Measurements from ENCODE around the gene EIF2B2.

Gene EIF2B2

GRCh38 chr14:75046899-75047298, 44.2 kb downstream of the EIF2B2 start:
- no peak for DNase-seq

- DNase-seq: no peak
These were observed 44.8 kb downstream of the EIF2B2 start for GRCh38 chr14:75047506-75047905.

GRCh38 chr14:75048101-75048500, 45.4 kb downstream of the EIF2B2 start:
- DNase-seq: no peak

- no peak for DNase-seq
These were observed 46.4 kb downstream of the EIF2B2 start for GRCh38 chr14:75049136-75049535.

GRCh38 chr14:75049731-75050201, 47.0 kb downstream of the EIF2B2 start:
- no peak for DNase-seq

GRCh38 chr14:75050852-75051555, 48.3 kb downstream of the EIF2B2 start, which contains the start of gene MLH3:
Gene MLH3, minus strand, starts transcription at chr14:75051467. Its CDS starts 1,812 bp downstream, at chr14:75049655.
- DNase-seq: peak; percentile 82

- no peak for DNase-seq
These were observed 48.8 kb downstream of the EIF2B2 start for GRCh38 chr14:75051556-75051899.

GRCh38 chr14:75053396-75054291, 50.9 kb downstream of the EIF2B2 start:
- DNase-seq: no peak

- no peak for DNase-seq
These were observed 51.7 kb downstream of the EIF2B2 start for GRCh38 chr14:75054421-75054820.

- no peak for DNase-seq
These were observed 56.9 kb downstream of the EIF2B2 start for GRCh38 chr14:75059642-75060041.

- DNase-seq: no peak
These were observed 57.7 kb downstream of the EIF2B2 start for GRCh38 chr14:75060420-75060819.

All from NCI-H526 treated with DMSO at 0.1 percent for 48 hours (cell line).